GM18870 (cell line): ENCODE data around the gene C1QTNF3.
"Not testable (repeated sequence)": the region's sequence is repeated elsewhere in the genome, so short reads cannot be mapped to it uniquely, and the experiment has no call there.

Experiments
- ATAC-seq: cut with Tn5 transposase; IDR thresholded peaks from one replicate; pipeline ENCODE4 v1.9.1; 2021; ENCODE audit warnings: moderate library complexity; ENCODE audit not compliant: unreplicated experiment

Gene C1QTNF3

GRCh38 chr5:34022121-34022705 lies 20.8 kb downstream of the C1QTNF3 start:
- peak; percentile 92 for ATAC-seq

DNA sequence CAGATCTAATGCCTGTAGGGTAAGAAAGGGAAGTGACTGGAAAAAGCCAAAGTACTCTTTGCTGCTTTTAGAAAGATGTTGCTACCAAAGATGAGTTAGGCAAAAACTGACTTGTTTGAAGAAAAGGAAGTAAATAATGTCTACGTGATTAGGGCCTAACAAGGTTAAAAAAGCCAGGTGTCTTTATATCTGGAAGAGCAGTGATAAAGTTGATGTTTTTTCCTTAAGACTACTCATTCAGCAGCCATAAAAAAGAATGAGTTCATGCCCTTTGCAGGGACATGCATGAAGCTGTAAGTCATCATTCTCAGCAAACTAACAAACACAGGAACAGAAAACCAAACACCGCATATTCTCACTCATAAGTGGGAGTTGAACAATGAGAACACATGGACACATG lies 21.7 kb downstream of the C1QTNF3 start:
- no peak for ATAC-seq

- ATAC-seq: no peak
These were observed 22.3 kb downstream of the C1QTNF3 start for GRCh38 chr5:34020726-34021125.

DNA sequence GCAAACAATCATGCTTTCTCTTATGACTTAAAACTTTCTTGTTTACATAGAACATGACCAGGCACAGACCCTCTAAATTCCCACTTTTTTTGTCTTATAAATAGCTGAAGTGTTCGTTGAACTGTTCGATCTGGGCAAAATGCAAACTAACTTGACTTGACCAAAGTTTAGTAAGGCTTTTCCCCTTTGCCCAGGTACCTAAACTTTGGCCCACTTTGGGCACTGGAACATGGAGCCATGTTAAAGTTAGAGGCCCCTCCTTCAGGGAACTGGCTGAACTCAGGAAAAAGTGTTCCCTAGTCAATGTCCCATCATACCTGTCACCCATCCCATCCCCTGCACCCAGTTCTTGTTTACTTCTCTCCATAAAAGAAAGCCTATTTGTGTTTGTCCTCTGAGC lies 25.8 kb downstream of the C1QTNF3 start:
- no peak for ATAC-seq

DNA sequence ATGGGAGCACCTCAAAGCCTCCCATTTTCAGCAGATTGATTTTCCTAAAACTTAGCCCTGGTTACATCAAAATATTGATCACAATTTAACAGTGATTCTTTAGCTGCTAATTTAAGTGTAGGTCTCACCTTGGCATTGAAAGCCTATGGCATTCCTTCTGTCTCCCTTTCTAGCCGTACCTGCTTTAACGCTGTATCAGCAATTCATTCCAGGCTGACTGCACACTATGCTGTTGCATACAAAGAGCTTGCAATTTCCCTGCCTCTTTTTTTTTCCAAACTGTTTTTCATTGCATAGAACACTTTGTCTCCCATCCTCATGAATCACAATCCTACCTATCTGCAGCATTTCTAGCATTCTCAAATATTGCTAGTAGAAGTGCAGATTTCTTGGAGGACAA lies 26.3 kb downstream of the C1QTNF3 start:
- ATAC-seq: no peak

DNA sequence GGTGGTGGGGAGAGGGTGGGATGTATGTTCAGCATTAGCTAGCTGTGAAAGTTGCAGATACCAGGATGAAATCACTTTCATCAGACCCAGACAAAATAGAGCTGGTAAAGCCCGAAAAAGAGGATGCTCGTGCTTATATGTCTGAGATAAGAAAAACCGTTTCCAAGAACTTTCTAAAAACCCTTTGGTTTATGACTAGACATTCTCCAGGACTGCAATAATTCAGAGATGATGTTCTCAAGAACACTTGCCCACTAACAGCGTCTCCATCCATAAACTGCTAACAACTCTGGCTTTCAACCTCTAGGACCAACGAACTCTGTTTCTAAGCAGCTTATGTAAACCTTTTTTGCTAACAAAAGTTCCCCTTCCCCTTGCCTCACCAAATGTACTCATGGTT lies 26.8 kb downstream of the C1QTNF3 start:
- ATAC-seq: no peak

- no peak for ATAC-seq
These were observed 27.7 kb downstream of the C1QTNF3 start for GRCh38 chr5:34015120-34015822.

DNA sequence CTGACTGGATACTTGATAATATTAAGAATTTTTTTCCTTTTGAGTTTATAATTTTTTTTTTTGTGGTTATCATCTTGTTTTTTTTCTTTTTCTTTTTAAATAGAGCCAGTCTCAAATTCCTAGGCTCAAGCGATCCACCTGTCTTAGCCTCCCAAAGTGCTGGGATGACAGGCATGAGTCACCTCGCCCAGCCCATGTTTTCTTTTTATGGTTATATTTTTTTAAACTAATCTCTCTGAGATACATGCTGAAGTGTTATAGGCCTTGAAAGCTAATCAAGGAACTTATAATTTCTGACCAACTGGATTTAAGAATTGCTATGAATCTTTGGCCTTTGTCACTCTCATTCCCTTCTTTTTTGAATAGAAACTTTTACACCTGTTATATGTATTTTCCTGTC lies 28.4 kb downstream of the C1QTNF3 start:
- ATAC-seq: no peak

DNA sequence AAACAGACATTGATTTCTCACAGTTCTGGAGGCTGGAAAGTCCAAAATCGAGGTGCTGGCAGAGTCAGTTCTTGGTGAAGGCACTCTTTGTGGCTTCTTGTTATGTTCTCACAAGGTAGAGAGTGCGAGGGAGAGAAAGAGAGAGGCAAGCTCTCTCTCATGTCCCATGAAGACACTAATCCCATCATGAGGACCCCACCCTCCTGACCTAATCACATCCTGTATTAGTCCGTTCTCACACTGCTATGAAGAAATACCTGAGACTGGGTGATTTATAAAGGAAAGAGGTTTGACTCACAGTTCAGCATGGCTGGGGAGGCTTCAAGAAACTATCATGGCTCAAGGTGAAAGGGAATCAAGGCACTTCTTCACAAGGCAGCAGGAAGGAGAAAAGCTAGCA lies 29.5 kb downstream of the C1QTNF3 start:
- no peak for ATAC-seq

DNA sequence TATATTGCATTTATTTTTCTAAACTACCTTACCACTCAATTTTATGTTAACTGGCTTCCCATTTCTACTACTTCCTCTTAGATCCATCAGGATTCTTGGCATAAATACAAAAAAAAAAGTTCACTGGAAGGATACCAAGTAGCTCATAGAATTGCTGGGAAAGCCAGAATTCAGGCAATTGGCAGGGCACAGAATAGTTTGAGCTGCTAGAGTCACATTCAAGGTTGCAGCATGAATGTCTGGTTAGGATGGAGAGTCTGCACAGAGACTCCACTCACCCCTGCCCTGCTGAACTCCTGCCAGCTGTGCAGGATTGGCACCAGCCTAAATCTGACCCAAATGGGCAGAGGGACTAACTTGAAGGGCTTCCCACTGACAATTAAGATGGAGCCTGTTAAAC lies 30.2 kb downstream of the C1QTNF3 start:
- no peak for ATAC-seq

DNA sequence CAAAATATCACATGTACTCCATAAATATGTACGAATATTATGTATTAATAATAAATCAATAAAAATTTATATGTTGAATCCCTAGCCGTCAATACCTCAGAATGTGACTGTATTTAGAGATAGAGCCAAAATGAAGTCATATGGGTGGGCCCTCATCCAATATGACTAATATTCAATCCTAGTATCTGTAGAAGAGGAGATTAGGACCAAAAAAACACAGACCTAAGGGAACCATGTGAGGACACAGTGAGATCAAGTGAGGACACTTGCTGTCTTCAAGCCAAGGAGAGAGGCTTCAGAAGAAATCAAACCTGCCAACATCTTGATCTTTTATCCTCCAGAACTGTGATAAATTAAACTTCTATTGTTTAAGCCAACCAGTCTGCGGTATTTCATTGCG lies 31.5 kb downstream of the C1QTNF3 start:
- no peak for ATAC-seq

- not testable (repeated sequence) for ATAC-seq
These were observed 32.9 kb downstream of the C1QTNF3 start for GRCh38 chr5:34010146-34010545.

GRCh38 chr5:34009610-34010009 lies 33.4 kb downstream of the C1QTNF3 start:
- no peak for ATAC-seq

- no peak for ATAC-seq
These were observed 34.2 kb downstream of the C1QTNF3 start for GRCh38 chr5:34008802-34009201.

GRCh38 chr5:34007621-34008600 lies 35.1 kb downstream of the C1QTNF3 start, which contains the start of gene AMACR:
TSS of gene AMACR (minus strand) at chr5:34008050. CDS start at chr5:34008019, 31 bp downstream.
- peak; percentile 85 for ATAC-seq

DNA sequence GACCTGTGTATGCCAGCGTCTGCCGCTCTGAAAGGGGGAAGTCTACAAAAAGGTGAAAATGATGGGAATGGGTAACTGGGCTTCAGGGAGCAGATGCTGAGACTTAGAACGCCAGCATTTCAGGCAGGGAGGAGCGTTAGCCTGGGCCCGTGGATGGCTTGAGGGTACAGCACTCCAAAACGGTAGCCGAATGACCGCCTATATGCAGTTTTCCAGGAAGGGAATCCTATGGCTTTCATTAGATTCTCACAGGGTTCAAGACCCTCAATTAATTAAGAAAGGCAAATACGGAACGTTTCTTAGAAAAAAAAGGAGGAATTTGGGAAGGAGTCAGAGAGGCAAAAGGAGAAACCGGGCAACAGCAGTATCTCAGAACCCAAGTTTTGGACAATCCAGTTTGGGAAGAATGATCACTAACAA lies 35.8 kb downstream of the C1QTNF3 start:
- no peak for ATAC-seq

- ATAC-seq: no peak
These were observed 37.3 kb downstream of the C1QTNF3 start for GRCh38 chr5:34005681-34006080.

GRCh38 chr5:34005211-34005610 lies 37.8 kb downstream of the C1QTNF3 start:
- ATAC-seq: no peak

GRCh38 chr5:34003941-34004340 lies 39.1 kb downstream of the C1QTNF3 start:
- no peak for ATAC-seq

- no peak for ATAC-seq
These were observed 40.2 kb downstream of the C1QTNF3 start for GRCh38 chr5:34002629-34003328.
